Articular chondrocyte of knee joint (primary cell): ENCODE measurements around the gene LSM6. TPM values are rescaled to one million over a fixed set of nuclear protein-coding genes. Genes with fewer than 3 reads are reported as not detected.

Experiments
- total RNA-seq: library from RNA; depleted of rRNA; stranded (reverse); fragments of >200 nt; gene quantifications from 2 replicates; pipeline ENCODE4 v1.2.3, GENCODE V29; 2012

Gene LSM6
- total RNA-seq, result 31.1 and 31.2 TPM in 2 replicates

DNA sequence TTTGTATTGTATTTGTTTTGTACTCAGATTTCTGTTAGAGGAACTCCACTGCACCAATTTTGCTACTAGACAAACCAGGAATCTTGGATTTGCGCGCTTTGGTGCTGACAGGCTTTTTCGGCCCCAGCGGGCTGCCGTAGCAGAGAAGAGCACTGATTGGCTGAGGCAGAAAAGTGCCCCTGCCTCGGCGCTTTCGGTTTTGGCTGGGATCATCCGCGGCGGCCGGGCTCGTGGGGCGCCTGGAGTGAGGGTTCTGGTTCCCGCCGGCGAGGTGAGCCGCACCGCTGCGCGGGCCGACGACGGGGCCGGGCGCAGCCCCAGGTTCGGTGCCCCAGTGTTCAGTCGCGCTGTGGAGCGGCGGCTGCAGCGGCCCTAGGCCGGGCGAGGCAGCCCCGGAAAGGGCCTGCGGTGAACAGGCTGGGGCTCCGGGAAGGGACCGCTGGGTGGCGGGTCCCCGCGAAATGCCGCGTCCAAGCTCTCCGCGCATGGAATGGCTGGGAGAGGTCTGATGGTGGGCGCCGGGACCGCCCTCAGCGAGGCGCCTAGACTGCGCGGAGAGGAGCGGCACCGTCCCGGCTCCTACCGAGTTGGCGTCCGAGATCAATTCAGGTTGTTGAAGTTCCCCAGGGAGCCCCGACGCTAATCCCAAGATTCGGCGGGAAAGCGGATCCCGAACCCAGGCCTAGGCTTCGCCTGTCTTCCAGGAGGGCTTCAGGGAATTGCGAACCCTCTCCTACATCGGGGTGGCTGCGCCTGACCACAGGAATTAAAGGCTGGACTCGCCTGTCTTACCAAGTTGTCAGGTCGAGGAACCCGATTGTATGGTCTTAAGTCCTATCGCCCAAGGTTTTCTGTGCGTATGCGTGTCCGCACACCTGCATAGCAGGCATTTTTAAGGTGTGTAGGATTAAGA lies at the start of gene LSM6:
Gene LSM6 (plus strand): TSS at position 178 of the 913 bp plus-strand sequence. CDS start 7,204 bp downstream, outside the sequence.

DNA sequence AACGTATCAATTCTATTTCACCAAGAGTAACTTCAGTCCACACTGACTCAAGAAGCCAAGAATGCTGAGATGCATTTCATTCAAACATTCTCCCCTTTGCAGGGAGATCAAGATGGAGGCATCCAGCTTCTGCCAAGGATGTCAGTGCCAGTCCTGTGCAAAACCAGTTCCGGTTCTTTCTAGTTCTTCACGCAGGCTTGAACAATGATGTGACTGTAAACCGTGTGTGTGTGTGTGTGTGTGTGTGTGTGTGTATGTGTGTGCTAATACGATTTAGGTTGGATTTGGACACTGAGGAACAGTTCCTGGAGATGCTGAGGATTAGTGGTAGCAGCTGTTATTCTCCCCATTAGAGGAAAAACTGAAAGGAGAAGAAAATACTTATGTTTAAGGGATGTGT lies 38.7 kb downstream of the LSM6 start, which contains the start of gene REELD1:
Gene REELD1 (plus strand): TSS at position 301 of the 400 bp plus-strand sequence. CDS start 2,415 bp downstream, outside the sequence.

Other genes with a start within 250 kb of the LSM6 start
- 12.0 and 16.5 TPM in 2 replicates for gene ZNF827, start 236.9 kb upstream of the LSM6 start, total RNA-seq
- gene REELD1, start 38.8 kb downstream of the LSM6 start, total RNA-seq, result 0.26 TPM in 1 of 2 replicates, not detected in the other